H9 (cell line): ENCODE data around the gene RND1. TPM values are rescaled to one million over a fixed set of nuclear protein-coding genes. Genes with fewer than 3 reads are reported as not detected.
A peak's percentile ranks its signal among the peaks of the same experiment; 100 is the strongest.

Experiments
- DNase-seq: peaks from one replicate; pipeline ENCODE4 v3.0.0-alpha.2; 2017
- H2AFZ ChIP-seq: one replicate; pipeline ENCODE4 v1.6.1; 2013; ENCODE audit warnings: mild to moderate bottlenecking, low read length, control low read depth, moderate library complexity
- H2AK5ac ChIP-seq: 2 replicates; pipeline ENCODE4 v1.6.1; 2013; ENCODE audit warnings: low read length, control low read depth, mixed read lengths; ENCODE audit not compliant: insufficient read length
- H2BK120ac ChIP-seq: one replicate; pipeline ENCODE4 v1.6.1; 2013; ENCODE audit warnings: low read depth, mild to moderate bottlenecking, low read length, control low read depth, inconsistent platforms; ENCODE audit not compliant: poor library complexity, severe bottlenecking
- H2BK12ac ChIP-seq: 2 replicates; pipeline ENCODE4 v1.6.1; 2013; ENCODE audit warnings: low read length, control low read depth, mixed read lengths, low read depth; ENCODE audit not compliant: insufficient read length
- H2BK15ac ChIP-seq: 2 replicates; pipeline ENCODE4 v1.6.1; 2013; ENCODE audit warnings: low read depth, low read length, control low read depth
- H2BK20ac ChIP-seq: one replicate; pipeline ENCODE4 v1.6.1; 2013; ENCODE audit warnings: low read depth, mild to moderate bottlenecking, low read length, control low read depth, inconsistent platforms; ENCODE audit not compliant: poor library complexity, severe bottlenecking
- H2BK5ac ChIP-seq: 2 replicates; pipeline ENCODE4 v1.6.1; 2013; ENCODE audit warnings: low read length, control low read depth, mixed read lengths; ENCODE audit not compliant: insufficient read length
- H3K14ac ChIP-seq: 2 replicates; pipeline ENCODE4 v1.6.1; 2013; ENCODE audit warnings: low read length, control low read depth; ENCODE audit not compliant: insufficient read depth
- H3K18ac ChIP-seq: 2 replicates; pipeline ENCODE4 v1.6.1; 2013; ENCODE audit warnings: low read depth, mild to moderate bottlenecking, mixed read lengths, low read length, control low read depth; ENCODE audit not compliant: insufficient read length
- H3K23ac ChIP-seq: 2 replicates; pipeline ENCODE4 v1.6.1; 2013; ENCODE audit warnings: low read length, control low read depth, mixed read lengths, low read depth; ENCODE audit not compliant: insufficient read length
- H3K23me2 ChIP-seq: 2 replicates; pipeline ENCODE4 v1.6.1; 2013; ENCODE audit warnings: low read depth, mild to moderate bottlenecking, mixed read lengths, low read length, control low read depth; ENCODE audit not compliant: insufficient read length, poor library complexity, severe bottlenecking
- H3K27ac ChIP-seq: 2 replicates; pipeline ENCODE4 v1.5.1; 2013; ENCODE audit warnings: low read length, control low read depth, mixed read lengths, low read depth; ENCODE audit not compliant: insufficient read length
- H3K27me3 ChIP-seq: 2 replicates; pipeline ENCODE4 v1.6.1; 2013; ENCODE audit warnings: low read length, control low read depth, inconsistent platforms; ENCODE audit not compliant: insufficient read depth
- H3K4ac ChIP-seq: 2 replicates; pipeline ENCODE4 v1.6.1; 2013; ENCODE audit warnings: low read depth, mild to moderate bottlenecking, control low read depth, inconsistent platforms, low read length, moderate library complexity
- H3K4me1 ChIP-seq: 2 replicates; pipeline ENCODE4 v1.6.1; 2013; ENCODE audit warnings: low read length, control low read depth, inconsistent platforms; ENCODE audit not compliant: insufficient read depth
- H3K4me2 ChIP-seq: 2 replicates; pipeline ENCODE4 v1.6.1; 2013; ENCODE audit warnings: low read length, control low read depth, mixed read lengths; ENCODE audit not compliant: insufficient read length, insufficient read depth
- H3K56ac ChIP-seq: 2 replicates; pipeline ENCODE4 v1.6.1; 2013; ENCODE audit warnings: low read depth, mild to moderate bottlenecking, mixed read lengths, low read length, control low read depth; ENCODE audit not compliant: insufficient read length
- H3K79me1 ChIP-seq: 2 replicates; pipeline ENCODE4 v1.6.1; 2013; ENCODE audit warnings: low read depth, mild to moderate bottlenecking, moderate library complexity, low read length, control low read depth, inconsistent platforms; ENCODE audit not compliant: insufficient read depth, poor library complexity, severe bottlenecking
- H3K79me2 ChIP-seq: 2 replicates; pipeline ENCODE4 v1.6.1; 2013; ENCODE audit warnings: low read length, control low read depth, inconsistent platforms; ENCODE audit not compliant: insufficient read depth
- H3K9ac ChIP-seq: 2 replicates; pipeline ENCODE4 v1.6.1; 2013; ENCODE audit warnings: low read length, control low read depth, mixed read lengths; ENCODE audit not compliant: insufficient read length; ENCODE audit errors: extremely low read depth
- H3K9me3 ChIP-seq: one replicate; pipeline ENCODE4 v1.6.1; 2013; ENCODE audit warnings: low read depth, low read length, inconsistent platforms; ENCODE audit not compliant: control insufficient read depth
- H3T11ph ChIP-seq: one replicate; pipeline ENCODE4 v1.6.1; 2013; ENCODE audit warnings: mild to moderate bottlenecking, low read length, control low read depth, inconsistent platforms
- H4K20me1 ChIP-seq: one replicate; pipeline ENCODE4 v1.6.1; 2013; ENCODE audit not compliant: control insufficient read depth, insufficient read length, insufficient read depth
- H4K5ac ChIP-seq: 2 replicates; pipeline ENCODE4 v1.6.1; 2013; ENCODE audit warnings: low read depth, mild to moderate bottlenecking, mixed read lengths, low read length, control low read depth; ENCODE audit not compliant: insufficient read length
- H4K8ac ChIP-seq: replicated peaks from 2 replicates; pipeline ENCODE4 v1.6.1; 2013; ENCODE audit warnings: low read length, control low read depth, mixed read lengths, low read depth; ENCODE audit not compliant: insufficient read length
- H4K91ac ChIP-seq: 2 replicates; pipeline ENCODE4 v1.6.1; 2013; ENCODE audit warnings: low read depth, mild to moderate bottlenecking, moderate library complexity, mixed read lengths, low read length, control low read depth; ENCODE audit not compliant: insufficient read length
- H3K27ac Mint-ChIP-seq, 3 experiments: 2 replicates in 2 of 3; 3 replicates in 1 of 3; pipeline ENCODE4 v1.8.0; 2020 to 2021; ENCODE audit warnings: mixed read lengths in 3 of 3, mild to moderate bottlenecking in 1 of 3, moderate library complexity in 1 of 3
- H3K27me3 Mint-ChIP-seq: 2 replicates; pipeline ENCODE4 v1.8.0; 2021; ENCODE audit warnings: low read depth, mild to moderate bottlenecking, moderate library complexity, mixed read lengths
- H3K36me3 Mint-ChIP-seq, 3 experiments: 2 replicates in 2 of 3; 3 replicates in 1 of 3; pipeline ENCODE4 v1.8.0; 2020 to 2021; ENCODE audit warnings: low read depth in 3 of 3, mixed read lengths in 3 of 3; ENCODE audit not compliant: insufficient read depth in 1 of 3
- H3K4me1 Mint-ChIP-seq, 2 experiments: 2 replicates each; pipeline ENCODE4 v1.8.0; 2020; ENCODE audit warnings: mixed read lengths in 2 of 2
- H3K4me3 Mint-ChIP-seq, 2 experiments: 2 replicates in 1 of 2; 3 replicates in 1 of 2; pipeline ENCODE4 v1.8.0; 2020 to 2021; ENCODE audit warnings: mild to moderate bottlenecking in 2 of 2, mixed read lengths in 2 of 2, moderate library complexity in 1 of 2
- H3K9me3 Mint-ChIP-seq, 2 experiments: 2 replicates in 1 of 2; 3 replicates in 1 of 2; pipeline ENCODE4 v1.8.0; 2020; ENCODE audit warnings: mild to moderate bottlenecking in 2 of 2, mixed read lengths in 2 of 2, moderate library complexity in 1 of 2
- WGBS: extraction: QIAGEN DNeasy Blood & Tissue Kit; methylation state at CpG from one replicate; pipeline ENCODE4 v1.1.7; 2013; ENCODE audit warnings: missing lambda C conversion rate, low lambda C conversion rate, mixed read lengths; ENCODE audit not compliant: insufficient read length; ENCODE audit errors: extremely low coverage; 5-methylcytosine and 5-hydroxymethylcytosine counted together
- total RNA-seq: library from RNA; stranded (reverse); gene quantifications from 2 replicates; pipeline ENCODE4 v1.2.1, GENCODE V29; 2021
- TF ChIP-seq, protein P1 (sequence below): fragments of 200-600 bp; sonication (generic); conservative IDR thresholded peaks from 3 replicates; pipeline ENCODE4 v1.8.0; 2021; ENCODE audit warnings: antibody characterized with exemption, mild to moderate bottlenecking

Gene RND1
- total RNA-seq, 1 experiment from 2014 or later = 9.7 TPM

- no peaks in the 10 kb centered on the region for H3K9me3 Mint-ChIP-seq
- Histone ChIP-seq H4K91ac (no peak overlapping the region), H2BK12ac (no peak overlapping the region), H3K79me2 (no peaks in the 10 kb centered on the region), H3K27me3 (no peaks in the 10 kb centered on the region; the same call in 1 of the 2 replicates), H3K4me2 (no peak overlapping the region), H4K5ac (no peak overlapping the region), H2AFZ (no peak overlapping the region), H3K27ac (no peak overlapping the region), H2AK5ac (no peak overlapping the region), H2BK20ac (no peak overlapping the region), H2BK120ac (no peak overlapping the region), H3K4ac (no peak overlapping the region), H3K79me1 (no peaks in the 10 kb centered on the region), H2BK15ac (no peak overlapping the region), H3K14ac (no peak overlapping the region), H3T11ph (no peak overlapping the region), H3K23me2 (no peaks in the 10 kb centered on the region), H3K56ac (no peak overlapping the region), H2BK5ac (no peak overlapping the region), H4K20me1 (no peaks in the 10 kb centered on the region), H3K9me3 (no peaks in the 10 kb centered on the region), H3K9ac (no peak overlapping the region), H3K4me1 (no peaks in the 10 kb centered on the region), H3K18ac (no peak overlapping the region), H4K8ac (no peak overlapping the region), H3K23ac (no peak overlapping the region)
- H3K36me3 Mint-ChIP-seq = peaks cover 28 to 88% (median 65%) of the 10 kb centered on the region in 3 experiments; a peak in 6 of 7 replicates
- no peak for DNase-seq
- peaks cover 6 to 16% of the 10 kb centered on the region in 2 experiments for H3K4me1 Mint-ChIP-seq
- WGBS = no CpG with 5 or more reads among the region's 17 CpGs
- TF ChIP-seq, protein P1, sequence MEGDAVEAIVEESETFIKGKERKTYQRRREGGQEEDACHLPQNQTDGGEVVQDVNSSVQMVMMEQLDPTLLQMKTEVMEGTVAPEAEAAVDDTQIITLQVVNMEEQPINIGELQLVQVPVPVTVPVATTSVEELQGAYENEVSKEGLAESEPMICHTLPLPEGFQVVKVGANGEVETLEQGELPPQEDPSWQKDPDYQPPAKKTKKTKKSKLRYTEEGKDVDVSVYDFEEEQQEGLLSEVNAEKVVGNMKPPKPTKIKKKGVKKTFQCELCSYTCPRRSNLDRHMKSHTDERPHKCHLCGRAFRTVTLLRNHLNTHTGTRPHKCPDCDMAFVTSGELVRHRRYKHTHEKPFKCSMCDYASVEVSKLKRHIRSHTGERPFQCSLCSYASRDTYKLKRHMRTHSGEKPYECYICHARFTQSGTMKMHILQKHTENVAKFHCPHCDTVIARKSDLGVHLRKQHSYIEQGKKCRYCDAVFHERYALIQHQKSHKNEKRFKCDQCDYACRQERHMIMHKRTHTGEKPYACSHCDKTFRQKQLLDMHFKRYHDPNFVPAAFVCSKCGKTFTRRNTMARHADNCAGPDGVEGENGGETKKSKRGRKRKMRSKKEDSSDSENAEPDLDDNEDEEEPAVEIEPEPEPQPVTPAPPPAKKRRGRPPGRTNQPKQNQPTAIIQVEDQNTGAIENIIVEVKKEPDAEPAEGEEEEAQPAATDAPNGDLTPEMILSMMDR = no peak
- H3K27me3 Mint-ChIP-seq = no peaks in the 10 kb centered on the region; the same call in 1 of the 2 replicates
- no peak overlapping the region for H3K4me3 Mint-ChIP-seq
- peak overlapping the region in 1 of 3 experiments; percentile 46; a peak in 1 of 7 replicates for H3K27ac Mint-ChIP-seq
These were observed 38.1 kb downstream of the RND1 start for GRCh38 chr12:48827513-48828096.
